HEK293 (cell line): Measurements from ENCODE around the gene TAS2R19.

Experiments
- CTCF ChIA-PET: fragments of 350-600 bp; formaldehyde crosslinking; extraction: SDS; loops from one replicate; lab custom pipeline; 2021; ENCODE audit warnings: antibody characterized with exemption; lab: Yijun Ruan, JAX
- POLR2A ChIA-PET: fragments of 300-600 bp; formaldehyde crosslinking; extraction: SDS; loops from one replicate; lab custom pipeline; 2020; ENCODE audit warnings: antibody characterized with exemption, inconsistent platforms; lab: Yijun Ruan, JAX
- H3K27ac ChIP-seq: fragments of 200-500 bp; sonication (Bioruptor generic); 2 replicates; pipeline ENCODE4 v1.5.1; 2014; ENCODE audit warnings: low read depth, low read length, control low read depth, inconsistent platforms; ENCODE audit errors: extremely low read depth
- H3K36me3 ChIP-seq, 2 experiments: fragments of 200-500 bp in 1 of 2; sonication (Bioruptor generic) in 1 of 2; 1 replicate in 1 of 2; 2 replicates in 1 of 2; pipeline ENCODE4 v1.5.1; 2014 to 2017; ENCODE audit warnings: inconsistent platforms in 2 of 2, low read length in 2 of 2; ENCODE audit not compliant: control insufficient read depth in 2 of 2, insufficient read depth in 1 of 2
- H3K4me1 ChIP-seq: fragments of 200-500 bp; sonication (Bioruptor generic); 2 replicates; pipeline ENCODE4 v1.5.1; 2014; ENCODE audit warnings: mild to moderate bottlenecking, low read length, inconsistent platforms; ENCODE audit not compliant: control insufficient read depth, insufficient read depth
- H3K4me3 ChIP-seq: 2 replicates; pipeline ENCODE4 v1.5.1; 2011; ENCODE audit warnings: low read depth, mild to moderate bottlenecking, control low read depth, low read length, moderate library complexity
- H3K9me3 ChIP-seq: fragments of 200-500 bp; sonication (Bioruptor generic); 2 replicates; pipeline ENCODE4 v1.5.1; 2014; ENCODE audit warnings: low read depth, low read length, inconsistent platforms; ENCODE audit not compliant: control insufficient read depth, insufficient read depth
- KLF1 ChIP-seq: fragments of 450-650 bp; formaldehyde crosslinking; IDR thresholded peaks from 2 replicates; pipeline ENCODE4 v1.5.1; 2016; ENCODE audit warnings: missing biosample characterization, missing genetic modification characterization
- MEIS1 ChIP-seq: sonication (generic); formaldehyde crosslinking; IDR thresholded peaks from 2 replicates; pipeline ENCODE4 v1.8.1; 2022; ENCODE audit warnings: missing genetic modification reagents, mild to moderate bottlenecking, borderline replicate concordance
- SCRT2 ChIP-seq: fragments of 450-650 bp; formaldehyde crosslinking; IDR thresholded peaks from 2 replicates; pipeline ENCODE4 v1.5.1; 2016; ENCODE audit warnings: missing biosample characterization, missing genetic modification characterization
- SP3 ChIP-seq: fragments of 450-650 bp; formaldehyde crosslinking; IDR thresholded peaks from 2 replicates; pipeline ENCODE4 v1.5.1; 2016; ENCODE audit warnings: missing biosample characterization, missing genetic modification characterization
- ZBTB1 ChIP-seq: fragments of 450-650 bp; formaldehyde crosslinking; IDR thresholded peaks from 2 replicates; pipeline ENCODE4 v1.5.1; 2016; ENCODE audit warnings: missing biosample characterization, missing genetic modification characterization
- ZFHX2 ChIP-seq: fragments of 450-650 bp; formaldehyde crosslinking; conservative IDR thresholded peaks from 2 replicates; pipeline ENCODE4 v1.5.1; 2016; ENCODE audit warnings: missing biosample characterization, missing genetic modification characterization
- ZFP41 ChIP-seq: fragments of 450-650 bp; formaldehyde crosslinking; IDR thresholded peaks from 2 replicates; pipeline ENCODE4 v1.5.1; 2016; ENCODE audit warnings: missing biosample characterization, missing genetic modification characterization, borderline replicate concordance
- ZIC2 ChIP-seq: fragments of 450-650 bp; formaldehyde crosslinking; IDR thresholded peaks from 2 replicates; pipeline ENCODE4 v1.5.1; 2016; ENCODE audit warnings: missing biosample characterization, missing genetic modification characterization
- ZNF174 ChIP-seq: fragments of 450-650 bp; formaldehyde crosslinking; IDR thresholded peaks from 2 replicates; pipeline ENCODE4 v1.5.0; 2017; ENCODE audit warnings: missing biosample characterization, mild to moderate bottlenecking, missing genetic modification characterization
- ZNF202 ChIP-seq: fragments of 450-650 bp; formaldehyde crosslinking; IDR thresholded peaks from 2 replicates; pipeline ENCODE4 v1.5.1; 2016; ENCODE audit warnings: missing biosample characterization, missing genetic modification characterization, borderline replicate concordance
- ZNF433 ChIP-seq: fragments of 450-650 bp; formaldehyde crosslinking; IDR thresholded peaks from 2 replicates; pipeline ENCODE4 v1.5.1; 2016; ENCODE audit warnings: missing biosample characterization, missing genetic modification characterization, low read depth
- ZNF48 ChIP-seq: fragments of 450-650 bp; formaldehyde crosslinking; IDR thresholded peaks from 2 replicates; pipeline ENCODE4 v1.5.1; 2016; ENCODE audit warnings: missing biosample characterization, missing genetic modification characterization
- ZNF624 ChIP-seq: fragments of 450-650 bp; formaldehyde crosslinking; IDR thresholded peaks from 2 replicates; pipeline ENCODE4 v1.5.1; 2017; ENCODE audit warnings: missing biosample characterization, missing genetic modification characterization
- ZNF654 ChIP-seq: fragments of 450-650 bp; formaldehyde crosslinking; IDR thresholded peaks from 2 replicates; pipeline ENCODE4 v1.5.1; 2016; ENCODE audit warnings: low read depth, missing biosample characterization, missing genetic modification characterization
- ZNF658 ChIP-seq: fragments of 450-650 bp; formaldehyde crosslinking; IDR thresholded peaks from 2 replicates; pipeline ENCODE4; 2016; ENCODE audit warnings: missing biosample characterization, missing genetic modification characterization
- ZNF837 ChIP-seq: fragments of 450-650 bp; formaldehyde crosslinking; IDR thresholded peaks from 2 replicates; pipeline ENCODE4 v1.5.1; 2016; ENCODE audit warnings: missing biosample characterization, missing genetic modification characterization
- TF ChIP-seq, protein P1 (sequence below): fragments of 450-650 bp; formaldehyde crosslinking; IDR thresholded peaks from 2 replicates; pipeline ENCODE4 v1.5.1; 2017; ENCODE audit warnings: missing biosample characterization, mild to moderate bottlenecking, missing genetic modification characterization, moderate library complexity
- TF ChIP-seq, protein P2 (sequence below): fragments of 450-650 bp; formaldehyde crosslinking; IDR thresholded peaks from 2 replicates; pipeline ENCODE4 v1.5.1; 2016; ENCODE audit warnings: missing biosample characterization, missing genetic modification characterization
- TF ChIP-seq, protein P3 (sequence below): fragments of 450-650 bp; formaldehyde crosslinking; optimal IDR thresholded peaks from 2 replicates; pipeline ENCODE3; 2016; ENCODE audit warnings: missing biosample characterization, mild to moderate bottlenecking, missing genetic modification characterization
- TF ChIP-seq, protein P4 (sequence below): fragments of 450-650 bp; formaldehyde crosslinking; IDR thresholded peaks from 2 replicates; pipeline ENCODE4 v1.5.1; 2016; ENCODE audit warnings: missing biosample characterization, missing genetic modification characterization
- TF ChIP-seq, protein P5 (sequence below): fragments of 450-650 bp; formaldehyde crosslinking; IDR thresholded peaks from 2 replicates; pipeline ENCODE4 v1.5.1; 2016; ENCODE audit warnings: missing biosample characterization, missing genetic modification characterization
- TF ChIP-seq, protein P6 (sequence below): fragments of 450-650 bp; formaldehyde crosslinking; IDR thresholded peaks from 2 replicates; pipeline ENCODE4 v1.5.1; 2016; ENCODE audit warnings: missing biosample characterization, missing genetic modification characterization
- TF ChIP-seq, protein P7 (sequence below): fragments of 450-650 bp; formaldehyde crosslinking; IDR thresholded peaks from 2 replicates; pipeline ENCODE4 v1.5.1; 2016; ENCODE audit warnings: missing biosample characterization, missing genetic modification characterization

The TAS2R19 gene

DNA sequence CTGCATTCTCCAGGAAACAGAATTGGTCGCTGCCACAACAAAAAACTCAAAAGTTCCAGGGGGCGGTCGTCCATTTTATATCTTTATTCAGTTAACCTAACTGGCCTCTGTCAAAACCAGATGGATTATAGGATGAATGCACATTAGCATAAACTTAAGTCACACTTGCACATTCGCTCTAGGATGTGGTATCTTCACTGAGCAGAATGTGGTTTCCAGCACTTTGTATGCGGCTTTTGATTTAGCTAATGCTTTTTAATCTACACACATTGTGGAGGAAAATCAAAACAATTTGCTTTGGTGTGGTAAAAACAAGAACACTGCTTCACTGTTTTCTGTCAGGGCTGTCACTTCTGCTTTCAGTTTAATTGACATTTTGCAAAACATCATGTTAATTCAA, 40.2 kb downstream of the TAS2R19 start:
- Histone ChIP-seq H3K4me1 (no peaks in the 10 kb centered on the region), H3K9me3 (no peaks in the 10 kb centered on the region), H3K36me3 (no peaks in the 10 kb centered on the region), H3K27ac (no peak overlapping the region), H3K4me3 (no peak overlapping the region)
- TF ChIP-seq, protein P1, sequence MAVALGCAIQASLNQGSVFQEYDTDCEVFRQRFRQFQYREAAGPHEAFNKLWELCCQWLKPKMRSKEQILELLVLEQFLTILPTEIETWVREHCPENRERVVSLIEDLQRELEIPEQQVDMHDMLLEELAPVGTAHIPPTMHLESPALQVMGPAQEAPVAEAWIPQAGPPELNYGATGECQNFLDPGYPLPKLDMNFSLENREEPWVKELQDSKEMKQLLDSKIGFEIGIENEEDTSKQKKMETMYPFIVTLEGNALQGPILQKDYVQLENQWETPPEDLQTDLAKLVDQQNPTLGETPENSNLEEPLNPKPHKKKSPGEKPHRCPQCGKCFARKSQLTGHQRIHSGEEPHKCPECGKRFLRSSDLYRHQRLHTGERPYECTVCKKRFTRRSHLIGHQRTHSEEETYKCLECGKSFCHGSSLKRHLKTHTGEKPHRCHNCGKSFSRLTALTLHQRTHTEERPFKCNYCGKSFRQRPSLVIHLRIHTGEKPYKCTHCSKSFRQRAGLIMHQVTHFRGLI: no peak
- TF ChIP-seq ZFP41 (no peak), ZNF837 (tag by site-specific recombination) (no peak), ZNF433 (tag by site-specific recombination) (no peak)
- TF ChIP-seq, protein P2, sequence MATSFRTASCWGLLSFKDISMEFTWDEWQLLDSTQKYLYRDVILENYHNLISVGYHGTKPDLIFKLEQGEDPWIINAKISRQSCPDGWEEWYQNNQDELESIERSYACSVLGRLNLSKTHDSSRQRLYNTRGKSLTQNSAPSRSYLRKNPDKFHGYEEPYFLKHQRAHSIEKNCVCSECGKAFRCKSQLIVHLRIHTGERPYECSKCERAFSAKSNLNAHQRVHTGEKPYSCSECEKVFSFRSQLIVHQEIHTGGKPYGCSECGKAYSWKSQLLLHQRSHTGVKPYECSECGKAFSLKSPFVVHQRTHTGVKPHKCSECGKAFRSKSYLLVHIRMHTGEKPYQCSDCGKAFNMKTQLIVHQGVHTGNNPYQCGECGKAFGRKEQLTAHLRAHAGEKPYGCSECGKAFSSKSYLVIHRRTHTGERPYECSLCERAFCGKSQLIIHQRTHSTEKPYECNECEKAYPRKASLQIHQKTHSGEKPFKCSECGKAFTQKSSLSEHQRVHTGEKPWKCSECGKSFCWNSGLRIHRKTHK (tag by site-specific recombination): no peak
- TF ChIP-seq, protein P3, sequence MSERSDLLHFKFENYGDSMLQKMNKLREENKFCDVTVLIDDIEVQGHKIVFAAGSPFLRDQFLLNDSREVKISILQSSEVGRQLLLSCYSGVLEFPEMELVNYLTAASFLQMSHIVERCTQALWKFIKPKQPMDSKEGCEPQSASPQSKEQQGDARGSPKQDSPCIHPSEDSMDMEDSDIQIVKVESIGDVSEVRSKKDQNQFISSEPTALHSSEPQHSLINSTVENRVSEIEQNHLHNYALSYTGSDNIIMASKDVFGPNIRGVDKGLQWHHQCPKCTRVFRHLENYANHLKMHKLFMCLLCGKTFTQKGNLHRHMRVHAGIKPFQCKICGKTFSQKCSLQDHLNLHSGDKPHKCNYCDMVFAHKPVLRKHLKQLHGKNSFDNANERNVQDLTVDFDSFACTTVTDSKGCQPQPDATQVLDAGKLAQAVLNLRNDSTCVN: no peak
- ChIA-PET CTCF (no interaction called here), POLR2A (no interaction called here)

DNA sequence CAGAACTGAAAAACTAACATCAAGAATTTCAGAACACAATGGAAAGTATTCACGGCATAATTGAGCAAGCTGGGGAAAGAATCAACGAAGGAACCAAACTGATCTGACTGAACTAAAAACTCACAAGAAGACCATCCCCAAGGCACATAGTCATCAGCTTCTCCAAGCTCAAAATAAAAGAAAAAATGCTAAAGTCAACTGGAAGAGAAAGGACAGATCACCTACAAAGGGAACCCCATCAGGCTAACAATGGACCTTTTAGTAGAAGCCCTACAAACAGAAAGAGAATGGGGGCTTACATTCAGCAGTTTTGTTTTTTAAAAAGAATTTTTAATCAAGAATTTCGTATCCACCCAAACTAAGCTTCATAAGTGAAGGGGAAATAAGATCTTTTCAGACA, 47.5 kb downstream of the TAS2R19 start:
- Histone ChIP-seq H3K9me3 (no peaks in the 10 kb centered on the region), H3K4me3 (no peak overlapping the region), H3K27ac (no peak overlapping the region), H3K36me3 (no peaks in the 10 kb centered on the region), H3K4me1 (no peaks in the 10 kb centered on the region)
- CTCF ChIA-PET: interaction anchor here (0.5 to 1.1 kb wide), 2 partner anchors 27 to 202 kb away, joined by 5 to 7 read pairs; no protein-coding TSS in a partner anchor
- TF ChIP-seq ZBTB1 (no peak), SCRT2 (no peak), ZFHX2 (tag by site-specific recombination) (no peak), ZNF202 (tag by site-specific recombination) (no peak), SP3 (tag by site-specific recombination) (no peak), ZNF48 (no peak), ZNF654 (tag by site-specific recombination) (no peak), KLF1 (tag by site-specific recombination) (no peak), MEIS1 (CRISPR knock-in tag) (no peak), ZNF174 (tag by site-specific recombination) (no peak), ZNF624 (tag by site-specific recombination) (no peak), ZNF658 (no peak), ZIC2 (tag by site-specific recombination) (no peak)
- TF ChIP-seq, protein P4, sequence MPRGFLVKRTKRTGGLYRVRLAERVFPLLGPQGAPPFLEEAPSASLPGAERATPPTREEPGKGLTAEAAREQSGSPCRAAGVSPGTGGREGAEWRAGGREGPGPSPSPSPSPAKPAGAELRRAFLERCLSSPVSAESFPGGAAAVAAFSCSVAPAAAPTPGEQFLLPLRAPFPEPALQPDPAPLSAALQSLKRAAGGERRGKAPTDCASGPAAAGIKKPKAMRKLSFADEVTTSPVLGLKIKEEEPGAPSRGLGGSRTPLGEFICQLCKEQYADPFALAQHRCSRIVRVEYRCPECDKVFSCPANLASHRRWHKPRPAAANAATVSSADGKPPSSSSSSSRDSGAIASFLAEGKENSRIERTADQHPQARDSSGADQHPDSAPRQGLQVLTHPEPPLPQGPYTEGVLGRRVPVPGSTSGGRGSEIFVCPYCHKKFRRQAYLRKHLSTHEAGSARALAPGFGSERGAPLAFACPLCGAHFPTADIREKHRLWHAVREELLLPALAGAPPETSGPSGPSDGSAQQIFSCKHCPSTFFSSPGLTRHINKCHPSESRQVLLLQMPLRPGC (tag by site-specific recombination): no peak
- TF ChIP-seq, protein P5, sequence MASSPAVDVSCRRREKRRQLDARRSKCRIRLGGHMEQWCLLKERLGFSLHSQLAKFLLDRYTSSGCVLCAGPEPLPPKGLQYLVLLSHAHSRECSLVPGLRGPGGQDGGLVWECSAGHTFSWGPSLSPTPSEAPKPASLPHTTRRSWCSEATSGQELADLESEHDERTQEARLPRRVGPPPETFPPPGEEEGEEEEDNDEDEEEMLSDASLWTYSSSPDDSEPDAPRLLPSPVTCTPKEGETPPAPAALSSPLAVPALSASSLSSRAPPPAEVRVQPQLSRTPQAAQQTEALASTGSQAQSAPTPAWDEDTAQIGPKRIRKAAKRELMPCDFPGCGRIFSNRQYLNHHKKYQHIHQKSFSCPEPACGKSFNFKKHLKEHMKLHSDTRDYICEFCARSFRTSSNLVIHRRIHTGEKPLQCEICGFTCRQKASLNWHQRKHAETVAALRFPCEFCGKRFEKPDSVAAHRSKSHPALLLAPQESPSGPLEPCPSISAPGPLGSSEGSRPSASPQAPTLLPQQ (tag by site-specific recombination): no peak
- TF ChIP-seq, protein P6, sequence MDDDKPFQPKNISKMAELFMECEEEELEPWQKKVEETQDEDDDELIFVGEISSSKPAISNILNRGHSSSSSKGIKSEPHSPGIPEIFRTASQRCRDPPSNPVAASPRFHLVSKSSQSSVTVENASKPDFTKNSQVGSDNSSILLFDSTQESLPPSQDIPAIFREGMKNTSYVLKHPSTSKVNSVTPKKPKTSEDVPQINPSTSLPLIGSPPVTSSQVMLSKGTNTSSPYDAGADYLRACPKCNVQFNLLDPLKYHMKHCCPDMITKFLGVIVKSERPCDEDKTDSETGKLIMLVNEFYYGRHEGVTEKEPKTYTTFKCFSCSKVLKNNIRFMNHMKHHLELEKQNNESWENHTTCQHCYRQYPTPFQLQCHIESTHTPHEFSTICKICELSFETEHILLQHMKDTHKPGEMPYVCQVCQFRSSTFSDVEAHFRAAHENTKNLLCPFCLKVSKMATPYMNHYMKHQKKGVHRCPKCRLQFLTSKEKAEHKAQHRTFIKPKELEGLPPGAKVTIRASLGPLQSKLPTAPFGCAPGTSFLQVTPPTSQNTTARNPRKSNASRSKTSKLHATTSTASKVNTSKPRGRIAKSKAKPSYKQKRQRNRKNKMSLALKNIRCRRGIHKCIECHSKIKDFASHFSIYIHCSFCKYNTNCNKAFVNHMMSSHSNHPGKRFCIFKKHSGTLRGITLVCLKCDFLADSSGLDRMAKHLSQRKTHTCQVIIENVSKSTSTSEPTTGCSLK: no peak
- TF ChIP-seq, protein P7, sequence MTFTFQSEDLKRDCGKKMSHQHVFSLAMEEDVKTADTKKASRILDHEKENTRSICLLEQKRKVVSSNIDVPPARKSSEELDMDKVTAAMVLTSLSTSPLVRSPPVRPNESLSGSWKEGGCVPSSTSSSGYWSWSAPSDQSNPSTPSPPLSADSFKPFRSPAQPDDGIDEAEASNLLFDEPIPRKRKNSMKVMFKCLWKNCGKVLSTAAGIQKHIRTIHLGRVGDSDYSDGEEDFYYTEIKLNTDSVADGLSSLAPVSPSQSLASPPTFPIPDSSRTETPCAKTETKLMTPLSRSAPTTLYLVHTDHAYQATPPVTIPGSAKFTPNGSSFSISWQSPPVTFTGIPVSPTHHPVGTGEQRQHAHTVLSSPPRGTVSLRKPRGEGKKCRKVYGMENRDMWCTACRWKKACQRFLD (tag by site-specific recombination): no peak
- POLR2A ChIA-PET: no interaction called here
